Type B pancreatic cell (in vitro differentiated cells): ENCODE results near the gene GCKR. TPM values are rescaled to one million over a fixed set of nuclear protein-coding genes. Genes with fewer than 3 reads are reported as not detected.

Experiments
- DNase-seq: peaks from one replicate; pipeline ENCODE4 v3.0.0; 2021; ENCODE audit warnings: mixed read lengths; ENCODE audit not compliant: unreplicated experiment; ENCODE audit errors: extremely low spot score
- H3K27ac Mint-ChIP-seq: 2 replicates; pipeline ENCODE4 v1.8.0; 2021; ENCODE audit warnings: mild to moderate bottlenecking, mixed read lengths
- H3K27me3 Mint-ChIP-seq: 2 replicates; pipeline ENCODE4 v1.8.0; 2021; ENCODE audit warnings: mixed read lengths
- H3K36me3 Mint-ChIP-seq: 2 replicates; pipeline ENCODE4 v1.8.0; 2021; ENCODE audit warnings: mixed read lengths
- H3K4me1 Mint-ChIP-seq: one replicate; pipeline ENCODE4 v1.8.0; 2021; ENCODE audit warnings: mixed read lengths; ENCODE audit not compliant: unreplicated experiment
- H3K4me3 Mint-ChIP-seq: 2 replicates; pipeline ENCODE4 v1.8.0; 2021; ENCODE audit warnings: mild to moderate bottlenecking, mixed read lengths
- H3K9me3 Mint-ChIP-seq: 2 replicates; pipeline ENCODE4 v1.8.0; 2021; ENCODE audit warnings: mixed read lengths
- CTCF ChIP-seq: fragments of 200-600 bp; sonication (generic); conservative IDR thresholded peaks from 2 replicates; pipeline ENCODE4 v1.5.0; 2021; ENCODE audit warnings: antibody characterized with exemption, mild to moderate bottlenecking
- total RNA-seq: library from RNA; stranded (reverse); gene quantifications from 2 replicates; pipeline ENCODE4 v1.2.1, GENCODE V29; 2021; ENCODE audit warnings: low replicate concordance

The GCKR gene
- total RNA-seq, 1 donor from 2014 or later = 0.65 TPM

DNA sequence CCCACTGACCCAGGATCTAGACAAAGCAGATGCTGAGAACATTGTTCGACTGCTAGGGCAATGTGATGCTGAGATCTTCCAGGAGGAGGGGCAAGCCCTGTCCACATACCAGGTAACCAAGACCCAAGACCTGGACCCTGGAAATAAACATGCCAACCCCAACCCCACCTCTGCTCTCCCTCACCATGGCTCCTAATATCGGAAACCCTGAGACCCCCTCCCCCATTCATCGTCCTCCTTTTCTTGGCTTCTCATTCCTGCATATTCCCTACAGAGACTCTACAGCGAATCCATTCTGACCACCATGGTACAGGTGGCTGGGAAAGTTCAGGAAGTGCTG is 619 bp downstream of the GCKR start:
- Mint-ChIP-seq H3K36me3 (no peaks in the 10 kb centered on the region), H3K27me3 (peaks cover 69% of the 10 kb centered on the region), H3K4me1 (no peaks in the 10 kb centered on the region), H3K27ac (no peak overlapping the region), H3K9me3 (no peaks in the 10 kb centered on the region), H3K4me3 (peak overlapping the region; percentile 66)
- no peak for DNase-seq
- no peak for TF ChIP-seq CTCF

- Mint-ChIP-seq H3K27ac (no peak overlapping the region), H3K36me3 (no peaks in the 10 kb centered on the region), H3K4me1 (no peaks in the 10 kb centered on the region), H3K9me3 (no peaks in the 10 kb centered on the region), H3K27me3 (peaks cover 71% of the 10 kb centered on the region), H3K4me3 (no peak overlapping the region)
- no peak for DNase-seq
- TF ChIP-seq CTCF = no peak
Observed at GRCh38 chr2:27498975-27499374, 2.3 kb downstream of the GCKR start.

DNA sequence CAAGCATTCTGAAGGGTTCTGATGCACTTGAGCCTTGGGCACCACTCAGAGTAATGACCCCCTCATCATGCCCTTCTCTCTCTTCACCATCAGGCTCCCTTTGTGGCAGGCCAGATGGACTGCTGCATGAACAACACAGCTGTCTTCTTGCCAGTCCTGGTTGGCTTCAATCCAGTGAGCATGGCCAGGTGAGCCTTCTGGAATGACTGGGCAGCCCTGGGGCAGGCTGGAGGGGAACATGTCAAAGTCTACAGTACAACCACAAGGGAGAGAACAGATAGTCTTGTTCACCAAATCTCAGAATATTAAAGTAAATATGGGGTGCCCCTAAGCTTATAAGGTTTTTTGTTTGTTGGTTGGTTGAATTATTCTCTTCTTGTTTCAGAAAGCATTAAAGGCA is 4.4 kb downstream of the GCKR start:
- Mint-ChIP-seq H3K27ac (no peak overlapping the region), H3K36me3 (no peaks in the 10 kb centered on the region), H3K27me3 (peaks cover 62% of the 10 kb centered on the region), H3K4me1 (no peaks in the 10 kb centered on the region), H3K4me3 (no peak overlapping the region), H3K9me3 (no peaks in the 10 kb centered on the region)
- DNase-seq = no peak
- TF ChIP-seq CTCF = no peak

DNA sequence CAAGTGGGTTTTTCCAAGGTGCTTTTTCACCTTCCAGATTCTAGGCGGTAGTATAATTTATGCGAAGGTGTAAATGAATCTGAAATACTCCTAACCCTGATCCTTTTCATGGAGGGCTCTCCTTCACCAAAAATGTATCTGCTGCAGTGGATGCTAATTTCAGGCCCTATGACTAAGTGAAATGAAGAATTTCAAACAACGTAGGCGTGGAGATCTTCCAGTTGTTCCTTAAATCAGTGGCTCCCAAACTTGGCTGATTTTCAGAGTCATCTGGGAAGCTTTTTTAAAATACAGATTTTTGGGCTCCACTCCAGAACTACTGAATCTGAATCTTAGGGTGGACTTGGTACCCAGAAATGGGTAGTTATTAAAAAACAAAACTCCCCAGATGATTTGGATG is 5.5 kb downstream of the GCKR start:
- no peak overlapping the region for H3K27ac Mint-ChIP-seq
- no peak for TF ChIP-seq CTCF
- DNase-seq = no peak
- H3K27me3 Mint-ChIP-seq = peaks cover 58% of the 10 kb centered on the region
- no peaks in the 10 kb centered on the region for H3K4me1 Mint-ChIP-seq
- no peak overlapping the region for H3K4me3 Mint-ChIP-seq
- H3K36me3 Mint-ChIP-seq = no peaks in the 10 kb centered on the region
- H3K9me3 Mint-ChIP-seq = no peaks in the 10 kb centered on the region

DNA sequence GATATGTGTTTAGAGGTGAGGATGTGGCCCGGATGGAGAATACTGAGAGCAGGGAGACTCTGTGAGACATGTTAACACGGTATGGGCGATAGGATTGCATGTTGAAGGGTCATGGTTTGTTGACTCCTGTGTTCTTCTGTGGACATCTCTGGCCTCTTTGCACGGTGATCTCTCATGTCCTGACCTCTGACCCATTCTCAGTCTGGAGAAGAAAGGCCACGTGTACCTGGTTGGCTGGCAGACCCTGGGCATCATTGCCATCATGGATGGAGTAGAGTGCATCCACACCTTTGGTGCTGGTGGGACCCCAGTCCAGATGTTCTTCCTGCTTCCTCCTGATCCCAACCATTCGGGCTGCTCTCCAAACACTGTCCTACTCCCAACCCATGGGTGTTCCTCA is 9.9 kb downstream of the GCKR start:
- no peak for TF ChIP-seq CTCF
- H3K4me3 Mint-ChIP-seq = no peak overlapping the region
- no peaks in the 10 kb centered on the region for H3K9me3 Mint-ChIP-seq
- H3K27me3 Mint-ChIP-seq = peaks cover 25% of the 10 kb centered on the region
- H3K27ac Mint-ChIP-seq = no peak overlapping the region
- H3K36me3 Mint-ChIP-seq = no peaks in the 10 kb centered on the region
- H3K4me1 Mint-ChIP-seq = no peaks in the 10 kb centered on the region
- no peak for DNase-seq

DNA sequence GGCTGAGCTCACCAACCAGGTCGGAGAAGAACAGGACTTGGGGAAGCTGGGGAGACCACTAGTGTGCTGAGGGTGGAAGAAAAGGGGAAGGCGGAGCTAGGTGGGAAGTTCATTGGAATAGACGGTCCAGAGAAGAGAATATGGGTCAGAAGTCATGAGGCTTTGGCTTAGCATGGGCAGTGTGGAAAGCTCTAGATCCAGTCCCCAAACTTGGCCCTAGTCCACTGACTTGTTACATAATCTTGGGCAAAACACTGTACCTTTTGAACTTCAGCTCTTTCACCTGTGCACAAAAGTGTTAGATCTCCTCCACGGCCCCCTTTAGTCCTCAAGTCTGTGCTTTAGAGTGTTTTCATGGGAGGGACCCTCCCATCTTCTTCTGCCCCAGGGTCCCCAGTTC is 10.7 kb downstream of the GCKR start:
- Mint-ChIP-seq H3K4me3 (no peak overlapping the region), H3K36me3 (no peaks in the 10 kb centered on the region), H3K9me3 (no peaks in the 10 kb centered on the region), H3K27me3 (peaks cover 19% of the 10 kb centered on the region), H3K27ac (no peak overlapping the region), H3K4me1 (no peaks in the 10 kb centered on the region)
- TF ChIP-seq CTCF = no peak
- no peak for DNase-seq
